Activated naive CD8-positive, alpha-beta T cell treated with anti-CD3 and anti-CD28 coated beads, Interleukin-2, amount 10 ng/mL, durations not matched to agents 7 days and 5 days (primary cell): ENCODE data around the gene TMPRSS13. TPM values are rescaled to one million over a fixed set of nuclear protein-coding genes. Genes with fewer than 3 reads are reported as not detected.

Source experiments
- ATAC-seq: fragments of 150-1000 bp; cut with Tn5 transposase; one replicate; pipeline ENCODE4 v1.10.0; 2021; ENCODE audit warnings: low read depth, moderate library complexity
- POLR2A ChIA-PET: fragments of 350-600 bp; sonication (Branson Sonifier 250); formaldehyde crosslinking; loops from one replicate; lab custom pipeline; 2021; ENCODE audit warnings: antibody characterized with exemption; lab: Charles Lee
- DNase-seq: peaks from one replicate; pipeline ENCODE4 v3.0.0; 2021
- H3K27ac Mint-ChIP-seq: one replicate; pipeline ENCODE4 v1.8.0; 2022; ENCODE audit warnings: mild to moderate bottlenecking, mixed read lengths
- H3K27me3 Mint-ChIP-seq: one replicate; pipeline ENCODE4 v1.8.0; 2022; ENCODE audit warnings: mild to moderate bottlenecking, moderate library complexity, mixed read lengths
- H3K36me3 Mint-ChIP-seq: one replicate; pipeline ENCODE4 v1.8.0; 2021; ENCODE audit warnings: mild to moderate bottlenecking, mixed read lengths
- H3K4me1 Mint-ChIP-seq: one replicate; pipeline ENCODE4 v1.8.0; 2021; ENCODE audit warnings: mixed read lengths
- H3K4me3 Mint-ChIP-seq: one replicate; pipeline ENCODE4 v1.8.0; 2022; ENCODE audit warnings: mild to moderate bottlenecking, moderate library complexity, mixed read lengths
- H3K9me3 Mint-ChIP-seq: one replicate; pipeline ENCODE4 v1.8.0; 2021; ENCODE audit warnings: mixed read lengths
- total RNA-seq, 2 experiments: library from RNA; stranded (reverse); gene quantifications; one replicate each; pipeline ENCODE4 v1.2.3, GENCODE V29; 2021

Gene TMPRSS13
- total RNA-seq, 2 experiments from 2014 or later: 2.7 to 5.0 TPM

DNA sequence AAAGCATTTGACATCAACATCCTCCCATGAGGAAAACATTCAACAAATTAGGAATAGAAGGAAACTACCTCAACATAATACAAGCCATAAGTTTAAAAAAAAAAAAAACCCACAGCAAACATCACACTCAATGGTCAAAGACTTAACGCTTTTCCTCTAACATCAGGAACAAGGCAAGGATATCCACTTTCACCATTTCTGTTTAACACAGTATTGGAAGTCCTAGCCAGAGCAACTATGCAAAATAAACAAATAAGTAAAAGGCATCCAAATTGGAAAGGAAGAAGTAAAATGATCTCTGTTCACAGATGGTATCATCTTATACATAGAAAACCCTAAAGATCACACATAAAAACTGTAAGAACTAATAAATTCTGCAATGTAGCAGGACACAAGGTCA is 65.8 kb downstream of the TMPRSS13 start:
- no peak overlapping the region for H3K4me3 Mint-ChIP-seq
- peaks cover 17% of the 10 kb centered on the region for H3K4me1 Mint-ChIP-seq
- H3K36me3 Mint-ChIP-seq: no peaks in the 10 kb centered on the region
- H3K27me3 Mint-ChIP-seq: peaks cover 31% of the 10 kb centered on the region
- no peaks in the 10 kb centered on the region for H3K9me3 Mint-ChIP-seq
- DNase-seq: no peak
- POLR2A ChIA-PET: no interaction called here
- H3K27ac Mint-ChIP-seq: no peak overlapping the region
- ATAC-seq: no peak

DNA sequence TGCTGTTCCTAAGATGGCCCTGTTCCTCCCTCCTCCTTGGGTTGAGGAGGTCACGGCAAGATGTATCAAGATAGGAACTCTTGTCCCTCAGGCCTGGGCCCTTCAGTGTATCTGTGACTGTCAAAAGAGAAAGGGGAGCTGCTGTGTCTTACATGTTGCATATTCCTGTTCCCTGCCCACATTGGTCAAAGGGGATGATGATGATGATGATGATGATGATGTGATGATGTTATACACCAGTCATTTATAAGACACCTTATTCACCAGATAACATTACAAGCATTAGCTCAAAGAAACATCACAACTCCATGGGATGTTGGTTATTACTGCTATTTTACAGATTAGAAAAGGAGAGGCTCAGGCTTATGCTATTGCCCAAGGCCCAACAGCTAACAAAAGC is 66.4 kb downstream of the TMPRSS13 start:
- Mint-ChIP-seq H3K9me3 (no peaks in the 10 kb centered on the region), H3K27me3 (peaks cover 31% of the 10 kb centered on the region), H3K27ac (no peak overlapping the region), H3K4me3 (no peak overlapping the region), H3K4me1 (peaks cover 17% of the 10 kb centered on the region), H3K36me3 (no peaks in the 10 kb centered on the region)
- DNase-seq (no peak), ATAC-seq (no peak)
- POLR2A ChIA-PET: no interaction called here

DNA sequence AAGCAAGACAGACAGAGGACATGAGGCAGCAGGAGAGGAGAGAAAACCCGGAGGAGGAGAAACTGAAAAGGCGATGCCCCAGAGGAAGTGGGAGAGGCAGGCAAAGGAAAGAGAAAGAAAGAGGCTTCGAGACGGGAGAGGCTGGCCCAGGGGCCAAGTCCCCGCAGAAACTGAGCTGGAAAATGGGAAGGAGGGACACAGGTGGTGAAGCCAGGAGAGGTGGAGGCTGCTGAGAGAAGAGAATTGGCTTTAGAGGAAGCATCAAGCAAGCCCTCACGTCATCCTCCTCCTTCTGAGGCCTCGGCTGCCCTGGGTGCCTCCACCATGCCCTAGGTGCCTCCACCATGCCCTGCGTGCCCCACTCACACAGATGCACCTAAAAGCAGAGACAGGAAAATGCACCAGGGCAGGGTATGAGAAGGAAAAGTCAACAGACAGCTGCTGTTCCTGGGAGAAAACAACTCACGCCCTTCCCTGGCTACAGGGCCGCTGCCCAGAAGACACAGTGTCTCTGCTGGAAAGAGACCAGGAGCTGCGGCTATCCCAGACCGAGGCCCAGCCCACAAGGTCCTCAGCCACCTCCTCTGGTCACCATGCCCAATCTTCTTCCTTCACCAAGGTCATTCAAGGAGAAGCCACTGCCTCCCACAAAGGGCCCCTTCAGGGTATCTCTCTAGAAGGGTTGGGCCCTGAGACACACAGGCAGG is 67.0 kb downstream of the TMPRSS13 start:
- Mint-ChIP-seq H3K4me1 (peaks cover 17% of the 10 kb centered on the region), H3K36me3 (no peaks in the 10 kb centered on the region), H3K27me3 (peaks cover 26% of the 10 kb centered on the region), H3K4me3 (peak overlapping the region; percentile 59), H3K27ac (peak overlapping the region; percentile 59), H3K9me3 (no peaks in the 10 kb centered on the region)
- POLR2A ChIA-PET: no interaction called here
- ATAC-seq (no peak), DNase-seq (no peak)

- H3K4me3 Mint-ChIP-seq: peak overlapping the region; percentile 59
- no peaks in the 10 kb centered on the region for H3K36me3 Mint-ChIP-seq
- POLR2A ChIA-PET: interaction anchor here (1.6 kb wide), 1 partner anchor 15 kb away, joined by 4 read pairs; the partner anchor contains the start of gene FXYD6
- peaks cover 17% of the 10 kb centered on the region for H3K4me1 Mint-ChIP-seq
- H3K9me3 Mint-ChIP-seq: no peaks in the 10 kb centered on the region
- DNase-seq: no peak
- H3K27me3 Mint-ChIP-seq: peaks cover 20% of the 10 kb centered on the region
- peak; percentile 36 for ATAC-seq
- peak overlapping the region; percentile 59 for H3K27ac Mint-ChIP-seq
These were observed 67.8 kb downstream of the TMPRSS13 start for GRCh38 chr11:117861151-117862018.

- POLR2A ChIA-PET: interaction anchor here (1.6 kb wide), 1 partner anchor 17 kb away, joined by 4 read pairs; the partner anchor contains the start of gene FXYD6
- Mint-ChIP-seq H3K27me3 (peaks cover 14% of the 10 kb centered on the region), H3K4me3 (no peak overlapping the region), H3K4me1 (peaks cover 17% of the 10 kb centered on the region), H3K27ac (no peak overlapping the region), H3K9me3 (no peaks in the 10 kb centered on the region), H3K36me3 (no peaks in the 10 kb centered on the region)
- ATAC-seq: no peak
- no peak for DNase-seq
These were observed 69.1 kb downstream of the TMPRSS13 start for GRCh38 chr11:117860139-117860538.

DNA sequence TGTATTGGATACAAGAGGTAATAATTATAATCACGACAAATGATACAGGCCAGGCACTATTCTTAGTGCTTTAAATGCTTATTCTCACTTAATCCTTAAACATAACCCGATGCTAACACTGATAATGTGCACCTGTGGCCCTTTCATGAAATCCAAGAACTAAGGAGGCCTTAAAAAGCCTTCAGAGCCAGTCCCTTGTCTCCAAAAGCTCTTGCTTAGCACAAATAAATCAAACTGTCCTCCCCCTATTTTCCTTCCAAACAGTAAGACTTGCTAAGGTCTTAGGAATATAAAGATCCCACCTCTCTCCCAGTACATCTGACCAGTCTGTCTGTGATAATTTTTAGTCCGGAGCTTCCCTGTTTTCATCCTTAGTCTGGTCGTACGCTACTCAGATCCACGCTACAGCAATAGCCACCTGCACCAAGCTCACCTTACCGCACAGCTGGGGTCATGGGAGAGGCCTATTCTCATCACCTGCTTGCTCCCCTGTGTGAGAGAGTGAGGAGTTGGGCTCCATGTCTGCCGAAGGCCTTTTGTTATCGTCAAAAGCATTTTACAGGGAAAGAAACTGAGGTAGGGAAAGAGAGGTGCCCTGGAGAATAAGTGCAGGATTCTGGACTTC is 69.6 kb downstream of the TMPRSS13 start:
- no peak for ATAC-seq
- POLR2A ChIA-PET: interaction anchor here (1.6 kb wide), 1 partner anchor 17 kb away, joined by 4 read pairs; the partner anchor contains the start of gene FXYD6
- no peak for DNase-seq
- Mint-ChIP-seq H3K4me1 (peaks cover 17% of the 10 kb centered on the region), H3K27me3 (peaks cover 13% of the 10 kb centered on the region), H3K4me3 (no peak overlapping the region), H3K36me3 (no peaks in the 10 kb centered on the region), H3K9me3 (no peaks in the 10 kb centered on the region), H3K27ac (no peak overlapping the region)

DNA sequence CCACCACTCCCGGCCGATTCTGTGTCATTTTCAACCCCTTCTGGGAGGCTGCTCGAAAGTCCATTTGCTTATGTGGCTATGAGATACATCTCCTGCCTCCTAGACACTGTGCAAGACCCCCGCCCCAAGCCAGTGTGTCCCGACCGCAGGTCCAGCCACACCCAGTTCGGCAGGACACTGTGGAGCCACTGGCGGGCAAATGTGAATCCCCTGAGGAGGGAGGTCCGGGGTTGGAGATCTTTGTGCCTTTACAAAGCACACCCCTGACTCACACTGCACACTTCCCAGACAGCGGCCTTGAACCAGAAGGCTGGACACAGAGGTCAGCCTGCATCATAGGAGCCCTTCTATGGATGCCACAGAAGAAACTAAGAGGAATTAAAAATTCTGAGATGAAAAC is 70.1 kb downstream of the TMPRSS13 start:
- no peak for ATAC-seq
- DNase-seq: no peak
- no peak overlapping the region for H3K4me3 Mint-ChIP-seq
- H3K4me1 Mint-ChIP-seq: peaks cover 17% of the 10 kb centered on the region
- POLR2A ChIA-PET: no interaction called here
- H3K27me3 Mint-ChIP-seq: peaks cover 14% of the 10 kb centered on the region
- no peaks in the 10 kb centered on the region for H3K9me3 Mint-ChIP-seq
- H3K27ac Mint-ChIP-seq: no peak overlapping the region
- H3K36me3 Mint-ChIP-seq: no peaks in the 10 kb centered on the region

DNA sequence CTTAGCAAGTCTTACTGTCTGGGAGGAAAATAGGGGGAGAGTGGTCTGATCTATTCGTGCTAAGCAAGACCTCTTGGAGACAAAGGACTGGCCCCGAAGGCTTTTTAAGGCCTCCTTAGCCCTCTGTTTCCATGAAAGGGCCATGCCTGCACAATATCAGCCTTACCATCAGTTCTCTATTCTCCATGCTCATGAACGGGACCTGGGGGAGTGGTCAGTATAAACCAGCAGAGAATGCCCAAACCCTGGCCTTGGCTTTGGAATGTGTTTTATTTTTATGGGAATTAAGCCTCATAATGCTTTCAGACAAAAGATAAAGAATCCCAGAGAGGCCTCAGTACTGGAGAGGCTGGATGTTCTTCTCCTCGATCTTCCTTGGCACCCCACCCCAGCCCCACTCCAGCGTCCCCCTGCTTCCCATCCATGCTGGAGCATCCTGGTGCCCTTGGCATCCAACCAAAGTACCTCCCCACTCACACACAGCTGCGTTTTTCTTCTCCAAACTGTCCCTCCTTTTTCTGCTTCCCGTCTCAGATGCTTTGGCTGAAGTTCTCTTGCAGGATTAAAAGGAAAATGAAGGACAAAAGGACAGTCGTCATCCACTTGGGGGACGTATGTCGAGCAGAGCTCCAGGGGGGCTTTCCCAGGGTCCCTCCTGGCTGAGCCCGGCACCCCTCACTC is 71.3 kb downstream of the TMPRSS13 start:
- POLR2A ChIA-PET: no interaction called here
- DNase-seq: no peak
- ATAC-seq: no peak
- Mint-ChIP-seq H3K27ac (no peak overlapping the region), H3K9me3 (peaks cover 6% of the 10 kb centered on the region), H3K4me1 (peaks cover 17% of the 10 kb centered on the region), H3K36me3 (peaks cover 5% of the 10 kb centered on the region), H3K27me3 (peaks cover 9% of the 10 kb centered on the region), H3K4me3 (no peak overlapping the region)

- DNase-seq: no peak
- H3K9me3 Mint-ChIP-seq: peaks cover 12% of the 10 kb centered on the region
- H3K36me3 Mint-ChIP-seq: peaks cover 11% of the 10 kb centered on the region
- no peak overlapping the region for H3K4me3 Mint-ChIP-seq
- POLR2A ChIA-PET: no interaction called here
- no peak overlapping the region for H3K27ac Mint-ChIP-seq
- no peak for ATAC-seq
- H3K27me3 Mint-ChIP-seq: peaks cover 14% of the 10 kb centered on the region
- H3K4me1 Mint-ChIP-seq: peaks cover 2% of the 10 kb centered on the region
These were observed 73.1 kb downstream of the TMPRSS13 start for GRCh38 chr11:117855912-117856651.

DNA sequence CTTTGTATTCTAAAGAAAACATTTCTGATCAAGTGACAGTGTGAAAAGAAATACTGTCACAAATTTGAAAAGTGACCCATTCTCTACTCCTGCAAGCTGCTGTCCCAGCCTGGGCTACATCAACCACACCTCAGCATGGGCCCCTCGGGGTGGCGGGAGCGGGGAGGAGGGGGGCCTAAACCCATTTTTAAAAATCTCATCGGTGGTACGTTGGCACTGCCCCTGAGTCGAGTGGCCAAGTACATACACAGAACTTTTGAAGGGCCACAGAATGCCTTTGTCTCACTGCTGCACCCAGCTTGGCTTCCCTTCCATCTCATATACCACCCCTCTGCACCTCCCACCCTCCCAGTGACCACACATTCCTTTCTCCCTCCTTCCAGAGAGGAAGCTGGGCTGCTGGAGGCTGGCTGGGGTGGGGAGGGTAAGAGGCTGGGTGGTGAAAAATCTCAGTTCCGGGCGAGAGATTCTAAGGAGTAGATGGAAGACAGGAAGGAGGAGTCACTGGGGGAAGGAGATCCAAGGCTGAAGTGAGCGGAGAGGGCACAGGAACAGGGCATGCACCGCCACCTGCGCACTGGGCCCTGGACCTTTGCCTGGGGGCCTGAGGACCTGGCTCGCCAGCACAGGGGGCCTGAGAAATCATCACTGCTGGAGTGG is 73.9 kb downstream of the TMPRSS13 start:
- ATAC-seq (no peak), DNase-seq (no peak)
- Mint-ChIP-seq H3K27me3 (peaks cover 14% of the 10 kb centered on the region), H3K27ac (no peak overlapping the region), H3K4me1 (peaks cover 1% of the 10 kb centered on the region), H3K36me3 (peaks cover 11% of the 10 kb centered on the region), H3K4me3 (no peak overlapping the region), H3K9me3 (peaks cover 12% of the 10 kb centered on the region)
- POLR2A ChIA-PET: interaction anchor here (1.0 kb wide), 1 partner anchor 77 kb away, joined by 3 read pairs; no protein-coding TSS in a partner anchor

GRCh38 chr11:117852309-117852708 is 76.9 kb downstream of the TMPRSS13 start:
- H3K4me3 Mint-ChIP-seq: no peak overlapping the region
- DNase-seq (no peak), ATAC-seq (no peak)
- peaks cover 14% of the 10 kb centered on the region for H3K9me3 Mint-ChIP-seq
- H3K27ac Mint-ChIP-seq: no peak overlapping the region
- POLR2A ChIA-PET: no interaction called here
- H3K4me1 Mint-ChIP-seq: peaks cover 8% of the 10 kb centered on the region
- H3K36me3 Mint-ChIP-seq: peaks cover 11% of the 10 kb centered on the region
- peaks cover 16% of the 10 kb centered on the region for H3K27me3 Mint-ChIP-seq

DNA sequence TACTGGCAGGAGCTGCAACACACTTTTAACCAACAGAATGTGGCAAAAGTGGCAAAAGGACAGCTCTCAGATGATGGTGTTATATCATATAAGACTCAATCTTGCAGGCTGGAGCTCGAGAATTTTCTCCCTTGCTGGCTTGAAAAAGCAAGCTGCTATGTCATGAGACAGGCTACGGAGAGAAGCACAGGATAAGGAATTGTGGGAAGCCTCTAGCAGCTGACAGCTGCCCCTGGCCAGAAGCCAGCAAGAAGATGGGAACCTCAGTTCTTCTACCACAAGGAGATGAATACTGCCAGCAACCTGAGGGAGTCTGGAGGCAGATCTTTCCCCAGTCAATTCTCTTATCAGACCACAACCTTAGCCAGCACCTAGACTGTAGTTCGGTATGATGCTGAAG is 77.3 kb downstream of the TMPRSS13 start:
- POLR2A ChIA-PET: no interaction called here

More for the DNA sequence above, 77.3 kb downstream of the TMPRSS13 start:
- no peak overlapping the region for H3K27ac Mint-ChIP-seq
- H3K27me3 Mint-ChIP-seq: peaks cover 16% of the 10 kb centered on the region
- DNase-seq (no peak), ATAC-seq (no peak)
- peaks cover 14% of the 10 kb centered on the region for H3K9me3 Mint-ChIP-seq
- peaks cover 11% of the 10 kb centered on the region for H3K36me3 Mint-ChIP-seq
- H3K4me1 Mint-ChIP-seq: peaks cover 8% of the 10 kb centered on the region
- H3K4me3 Mint-ChIP-seq: no peak overlapping the region
